ENCODE results near the gene PDK3.

Gene PDK3

GRCh38 chrX:24553011-24553410 lies 87.9 kb downstream of the PDK3 start:
- DNase-seq (ENCODE audit: low spot score): no peak

DNA sequence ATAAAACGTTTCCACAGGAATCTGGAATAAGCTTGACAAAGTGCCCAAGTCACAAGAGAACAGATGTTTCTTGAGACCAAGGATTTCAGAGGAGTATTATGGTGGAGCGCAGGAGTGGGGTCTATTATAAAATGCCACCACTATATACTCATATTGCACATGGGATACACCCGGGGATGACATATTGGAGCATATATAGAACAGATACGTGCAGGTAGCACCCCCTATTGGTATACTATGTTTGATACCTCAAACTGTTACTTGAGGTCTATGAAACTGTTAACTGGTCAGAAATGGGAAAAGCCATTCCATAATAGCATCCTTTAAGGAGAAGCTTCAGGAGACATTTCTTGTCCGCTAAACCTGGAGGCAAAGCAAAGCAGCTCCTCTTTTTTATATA lies 96.0 kb downstream of the PDK3 start:
- peak; percentile 8 for DNase-seq (ENCODE audit: low spot score)

GRCh38 chrX:24563291-24564010 lies 98.4 kb downstream of the PDK3 start:
- DNase-seq (ENCODE audit: low spot score): no peak

- no peak for DNase-seq (ENCODE audit: low spot score)
Observed at GRCh38 chrX:24566240-24566639, 101.2 kb downstream of the PDK3 start.

DNA sequence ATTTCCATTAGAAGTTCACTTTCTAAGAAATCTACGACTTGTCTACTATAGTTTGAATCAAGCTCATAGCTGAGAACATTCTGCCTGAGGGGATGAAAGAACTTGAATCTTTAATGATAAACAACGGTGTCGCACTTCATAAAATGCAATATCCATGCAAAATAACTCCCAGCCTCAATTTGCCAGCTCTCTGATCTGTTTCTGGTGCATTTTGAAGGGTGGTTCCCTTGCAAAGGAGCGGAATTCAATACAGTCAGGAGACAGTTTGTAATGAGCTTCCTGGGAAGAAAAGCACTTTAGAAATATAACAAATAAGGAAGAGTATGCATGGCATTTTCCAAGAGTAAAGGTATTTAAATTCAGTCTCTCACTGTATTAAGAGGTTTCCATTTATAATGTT lies 102.1 kb downstream of the PDK3 start:
- no peak for DNase-seq (ENCODE audit: low spot score)

- DNase-seq (ENCODE audit: low spot score): no peak
Observed at GRCh38 chrX:24574743-24575142, 109.7 kb downstream of the PDK3 start.

DNA sequence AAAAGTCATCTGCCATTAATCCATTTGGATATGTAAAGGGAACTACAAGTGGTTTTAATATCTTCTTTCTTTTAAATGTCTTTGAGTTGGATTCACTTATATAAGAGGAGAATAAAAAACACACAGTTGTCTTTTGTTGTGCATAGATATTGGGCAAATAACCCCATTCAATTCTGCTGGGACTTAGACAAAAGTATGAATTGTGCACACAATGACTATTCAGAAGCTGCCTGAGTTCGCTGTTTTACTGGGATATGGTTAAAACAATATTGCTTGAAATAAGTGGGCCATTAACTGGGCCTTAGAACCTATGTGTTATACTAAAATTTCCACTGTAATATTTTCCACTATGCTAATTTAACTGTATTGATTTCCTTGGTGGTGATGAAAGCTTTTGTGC lies 110.4 kb downstream of the PDK3 start:
- no peak for DNase-seq (ENCODE audit: low spot score)

DNA sequence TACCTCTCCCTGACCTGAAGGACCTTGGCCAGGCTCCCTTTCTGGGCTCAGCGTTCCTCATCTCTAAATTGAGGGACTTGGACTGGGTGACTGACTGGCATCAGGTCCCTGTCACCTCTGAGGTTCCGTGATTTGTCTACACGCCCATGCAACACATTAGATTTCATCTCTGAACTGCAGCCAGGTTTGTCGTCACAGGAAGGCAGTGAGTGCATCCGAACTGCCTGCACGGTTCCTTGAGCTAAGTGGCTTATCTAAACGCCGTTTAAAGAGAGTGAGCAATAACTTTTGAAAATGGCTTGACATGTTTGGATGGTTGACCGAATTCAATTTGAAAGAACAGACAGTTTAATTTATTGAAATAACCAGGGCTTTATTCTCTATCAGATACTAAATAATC lies 112.0 kb downstream of the PDK3 start:
- no peak for DNase-seq (ENCODE audit: low spot score)
